Large intestine (tissue), 3 donors: Measurements from ENCODE around the gene DOCK9. TPM values are rescaled to one million over a fixed set of nuclear protein-coding genes. Genes with fewer than 3 reads are reported as not detected.

Experiments used
- DNase-seq, 2 donors: peaks; one replicate each; pipeline versions ENCODE4 v3.0.0 to v3.0.0-alpha.2; 2013
- H3K27ac ChIP-seq: one replicate; pipeline ENCODE4 v1.5.1; 2013; ENCODE audit warnings: low read length
- H3K27me3 ChIP-seq: 2 replicates; pipeline ENCODE4 v1.6.1; 2013; ENCODE audit warnings: low read length; ENCODE audit not compliant: control insufficient read depth, insufficient read depth
- H3K36me3 ChIP-seq: 2 replicates; pipeline ENCODE4 v1.6.1; 2013; ENCODE audit warnings: low read length; ENCODE audit not compliant: control insufficient read depth, insufficient read depth
- H3K4me1 ChIP-seq: one replicate; pipeline ENCODE4 v1.6.1; 2013; ENCODE audit warnings: low read length; ENCODE audit not compliant: control insufficient read depth, insufficient read depth
- H3K4me3 ChIP-seq: one replicate; pipeline ENCODE4 v1.5.1; 2013; ENCODE audit warnings: low read length
- H3K9me3 ChIP-seq: one replicate; pipeline ENCODE4 v1.6.1; 2013; ENCODE audit warnings: mild to moderate bottlenecking, low read depth, low read length, moderate library complexity; ENCODE audit not compliant: control insufficient read depth
- WGBS: methylation state at CpG from one replicate; pipeline ENCODE4 v1.1.5; 2013; ENCODE audit warnings: low lambda C conversion rate; ENCODE audit not compliant: insufficient coverage; 5-methylcytosine and 5-hydroxymethylcytosine counted together
- polyA plus RNA-seq: library from polyadenylated mRNA; unstranded; fragments of 120-200 nt; gene quantifications from one replicate; pipeline ENCODE4 v1.2.1, GENCODE V29; 2013

The DOCK9 gene
- polyA plus RNA-seq, 1 donor = 103 TPM

DNA sequence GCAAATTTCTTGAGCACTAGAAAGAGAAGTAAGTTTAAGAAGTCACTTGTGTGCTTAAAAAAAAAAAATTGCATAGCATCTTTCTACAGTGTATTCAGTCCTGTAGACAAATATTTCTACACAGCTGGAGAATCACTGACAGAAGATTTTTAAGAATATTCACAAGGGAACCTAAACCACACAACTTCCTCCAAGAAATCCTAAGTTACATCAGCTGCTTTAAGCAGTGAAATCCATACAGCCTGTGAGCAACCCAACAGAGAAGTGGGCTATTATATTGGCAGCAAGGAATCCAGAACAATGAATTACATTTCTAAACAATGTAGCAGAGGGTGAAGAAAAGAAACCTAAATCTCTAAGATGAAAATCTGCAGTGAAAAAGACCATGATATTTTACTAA, 1.5 kb downstream of the DOCK9 start:
- Histone ChIP-seq H3K4me1 (peaks cover 21% of the 10 kb centered on the region), H3K36me3 (no peaks in the 10 kb centered on the region), H3K27me3 (no peaks in the 10 kb centered on the region), H3K27ac (no peak overlapping the region), H3K9me3 (no peaks in the 10 kb centered on the region), H3K4me3 (no peak overlapping the region)
- DNase-seq = no peak

DNA sequence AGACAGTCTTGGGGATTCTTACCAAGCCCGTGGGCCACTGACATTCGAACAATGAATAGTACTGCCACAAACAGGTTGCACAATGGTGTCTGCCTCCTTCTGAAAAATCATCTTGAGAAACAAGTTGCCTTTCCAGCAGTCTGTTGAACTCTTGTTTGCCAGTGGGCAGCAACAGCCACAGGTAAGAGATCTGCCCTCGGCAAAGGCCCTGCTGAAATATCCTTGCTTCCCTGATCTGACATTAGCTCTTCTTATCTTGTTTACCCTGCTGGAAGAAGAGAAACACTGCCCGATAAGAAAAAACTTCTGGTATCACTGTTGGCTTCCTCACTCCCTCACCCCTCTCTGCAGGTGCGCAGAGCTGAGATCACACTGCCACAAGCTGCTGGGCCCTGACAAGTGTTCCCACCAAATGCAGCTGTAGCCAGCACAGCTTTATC, 2.0 kb downstream of the DOCK9 start:
- no peaks in the 10 kb centered on the region for H3K27me3 ChIP-seq
- no peak for DNase-seq
- H3K9me3 ChIP-seq = no peaks in the 10 kb centered on the region
- H3K36me3 ChIP-seq = no peaks in the 10 kb centered on the region
- no peak overlapping the region for H3K4me3 ChIP-seq
- H3K27ac ChIP-seq = no peak overlapping the region
- no CpG with 5 or more reads among the region's 5 CpGs for WGBS
- H3K4me1 ChIP-seq = peaks cover 21% of the 10 kb centered on the region

DNA sequence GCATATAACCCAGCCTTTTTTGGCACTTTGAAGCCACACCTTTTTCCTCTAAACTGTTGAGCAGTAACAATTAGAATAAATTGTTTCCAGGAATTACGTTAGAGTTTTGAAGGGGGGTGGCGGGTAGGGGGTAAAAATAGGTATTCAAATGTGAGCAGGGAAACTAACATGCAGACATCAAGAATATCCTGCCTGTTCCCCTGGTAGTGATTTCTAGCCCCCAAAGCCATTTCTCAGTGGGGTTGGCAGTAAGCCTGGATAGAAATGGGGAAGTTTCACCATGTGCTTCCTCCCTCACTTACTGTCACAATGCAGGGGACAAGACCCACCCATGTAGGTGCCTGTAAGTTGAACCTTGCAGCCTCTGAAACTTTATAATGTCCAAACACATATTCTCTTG, 3.8 kb downstream of the DOCK9 start:
- no peak overlapping the region for H3K4me3 ChIP-seq
- H3K27ac ChIP-seq = no peak overlapping the region
- WGBS = no CpG with 5 or more reads among the region's 2 CpGs
- H3K27me3 ChIP-seq = no peaks in the 10 kb centered on the region
- H3K9me3 ChIP-seq = no peaks in the 10 kb centered on the region
- no peaks in the 10 kb centered on the region for H3K36me3 ChIP-seq
- no peak for DNase-seq
- peaks cover 21% of the 10 kb centered on the region for H3K4me1 ChIP-seq

DNA sequence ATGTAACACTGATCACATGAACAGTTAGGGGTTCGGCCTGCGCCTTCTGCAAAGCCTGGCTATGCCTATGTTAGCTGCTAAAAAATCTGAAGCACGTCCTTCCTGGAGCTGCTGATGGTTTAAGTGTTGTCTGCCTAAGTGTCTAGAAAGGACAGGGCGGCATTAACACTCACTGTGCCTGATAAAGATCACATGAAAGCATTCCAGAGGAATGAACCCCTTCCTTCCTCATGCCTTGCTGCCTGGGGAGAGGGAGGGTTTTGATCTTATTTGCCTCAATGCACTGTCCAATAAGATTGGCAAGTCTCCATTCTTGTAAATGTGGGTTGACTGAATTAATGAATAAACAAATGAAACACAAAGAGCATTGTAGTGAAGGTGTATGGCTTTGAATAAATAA, 5.2 kb downstream of the DOCK9 start:
- Histone ChIP-seq H3K4me1 (peaks cover 17% of the 10 kb centered on the region), H3K4me3 (no peak overlapping the region), H3K36me3 (no peaks in the 10 kb centered on the region), H3K27ac (no peak overlapping the region), H3K9me3 (no peaks in the 10 kb centered on the region), H3K27me3 (no peaks in the 10 kb centered on the region)
- WGBS = no CpG with 5 or more reads among the region's 4 CpGs
- DNase-seq = no peak

DNA sequence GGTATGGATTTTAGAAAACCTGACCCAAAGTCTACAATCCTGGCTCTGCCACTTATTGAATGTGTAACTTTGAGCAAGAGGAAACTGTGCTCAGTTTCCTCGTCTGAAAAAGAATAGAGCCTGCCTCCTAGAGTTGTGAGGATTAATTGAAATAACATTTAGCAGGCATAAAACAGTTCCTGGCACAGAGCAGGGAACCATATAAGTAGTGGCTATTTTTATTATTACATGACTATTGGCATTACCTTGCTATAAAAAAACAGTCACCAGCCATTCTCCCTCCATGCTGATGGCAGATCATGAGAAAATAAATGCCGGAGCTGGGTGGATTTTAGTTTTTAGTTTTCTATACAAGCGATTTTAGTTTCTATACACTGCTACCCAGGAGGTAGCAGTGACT, 5.8 kb downstream of the DOCK9 start:
- no peak for DNase-seq
- Histone ChIP-seq H3K9me3 (no peaks in the 10 kb centered on the region), H3K4me1 (peaks cover 13% of the 10 kb centered on the region), H3K27me3 (no peaks in the 10 kb centered on the region), H3K4me3 (no peak overlapping the region), H3K36me3 (no peaks in the 10 kb centered on the region), H3K27ac (no peak overlapping the region)
- WGBS = 75% methylated on average over 2 of the region's 3 CpGs

DNA sequence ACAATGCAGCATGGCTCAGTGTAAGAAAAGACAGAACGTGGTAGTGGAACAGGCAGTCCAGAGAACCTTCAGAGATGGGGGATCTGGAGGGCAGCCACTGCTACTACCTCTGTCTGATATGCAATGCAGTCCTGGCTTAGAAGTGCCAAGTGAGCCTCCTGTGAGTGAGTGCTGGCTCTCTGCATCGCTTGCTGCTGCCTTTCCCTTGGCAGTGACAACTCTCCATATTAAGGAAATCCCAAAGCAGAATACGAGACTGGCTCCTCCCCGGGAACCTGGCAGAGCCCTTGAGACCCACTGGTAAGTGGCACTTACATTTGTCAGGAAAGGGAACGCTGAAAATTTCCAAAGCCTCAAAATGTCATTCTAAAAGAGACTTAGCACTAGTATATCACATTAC, 7.5 kb downstream of the DOCK9 start:
- WGBS = no CpG with 5 or more reads among the region's 5 CpGs
- DNase-seq = no peak
- Histone ChIP-seq H3K27me3 (no peaks in the 10 kb centered on the region), H3K9me3 (no peaks in the 10 kb centered on the region), H3K4me3 (no peak overlapping the region), H3K4me1 (no peaks in the 10 kb centered on the region), H3K36me3 (no peaks in the 10 kb centered on the region), H3K27ac (no peak overlapping the region)

GRCh38 chr13:98967491-98967890, 10.4 kb downstream of the DOCK9 start:
- Histone ChIP-seq H3K4me1 (no peaks in the 10 kb centered on the region), H3K36me3 (no peaks in the 10 kb centered on the region), H3K27ac (no peak overlapping the region), H3K4me3 (no peak overlapping the region), H3K9me3 (no peaks in the 10 kb centered on the region), H3K27me3 (no peaks in the 10 kb centered on the region)
- WGBS = no CpG with 5 or more reads among the region's 4 CpGs
- no peak for DNase-seq

- H3K4me3 ChIP-seq = no peak overlapping the region
- WGBS = no CpG with 5 or more reads among the region's 11 CpGs
Measured at GRCh38 chr13:98966019-98966418, 11.8 kb downstream of the DOCK9 start.

GRCh38 chr13:98965325-98965724, 12.5 kb downstream of the DOCK9 start:
- WGBS = no CpG with 5 or more reads among the region's 2 CpGs
- no peaks in the 10 kb centered on the region for H3K9me3 ChIP-seq
- H3K4me1 ChIP-seq = no peaks in the 10 kb centered on the region
- H3K4me3 ChIP-seq = no peak overlapping the region
- DNase-seq = no peak
- no peaks in the 10 kb centered on the region for H3K36me3 ChIP-seq
- H3K27ac ChIP-seq = no peak overlapping the region
- H3K27me3 ChIP-seq = no peaks in the 10 kb centered on the region

More at GRCh38 chr13:98966019-98966418, 11.8 kb downstream of the DOCK9 start:
- Histone ChIP-seq H3K36me3 (no peaks in the 10 kb centered on the region), H3K27ac (no peak overlapping the region), H3K9me3 (no peaks in the 10 kb centered on the region), H3K4me1 (no peaks in the 10 kb centered on the region), H3K27me3 (no peaks in the 10 kb centered on the region)
- DNase-seq = no peak

GRCh38 chr13:98963917-98964316, 13.9 kb downstream of the DOCK9 start:
- H3K27ac ChIP-seq = no peak overlapping the region
- no peaks in the 10 kb centered on the region for H3K9me3 ChIP-seq
- H3K4me3 ChIP-seq = no peak overlapping the region
- H3K27me3 ChIP-seq = no peaks in the 10 kb centered on the region
- no peaks in the 10 kb centered on the region for H3K36me3 ChIP-seq
- DNase-seq = no peak
- peaks cover 5% of the 10 kb centered on the region for H3K4me1 ChIP-seq
- WGBS = no CpG with 5 or more reads among the region's 2 CpGs

GRCh38 chr13:98962901-98963590, 14.8 kb downstream of the DOCK9 start:
- WGBS = 100% methylated on average over 1 of the region's 9 CpGs
- DNase-seq = no peak
- no peak overlapping the region for H3K4me3 ChIP-seq
- H3K36me3 ChIP-seq = no peaks in the 10 kb centered on the region
- H3K9me3 ChIP-seq = no peaks in the 10 kb centered on the region
- H3K27me3 ChIP-seq = no peaks in the 10 kb centered on the region
- no peak overlapping the region for H3K27ac ChIP-seq
- H3K4me1 ChIP-seq = peaks cover 5% of the 10 kb centered on the region
